CD14-positive monocyte (primary cell): ENCODE results near the gene TBC1D10A. TPM values are rescaled to one million over a fixed set of nuclear protein-coding genes. Genes with fewer than 3 reads are reported as not detected.

Experiments
- DNase-seq, 3 donors: peaks; one replicate each; pipeline ENCODE4 v3.0.0-alpha.2; 2011 to 2022
- H2AFZ ChIP-seq: 2 replicates; pipeline ENCODE4 v1.6.0; 2012; ENCODE audit warnings: mild to moderate bottlenecking, low read depth, low read length, inconsistent platforms; ENCODE audit not compliant: insufficient read depth, poor library complexity, severe bottlenecking
- H3K27ac ChIP-seq, 2 donors: 1 replicate in 1 of 2; 2 replicates in 1 of 2; pipeline ENCODE4 v1.5.1; 2012 to 2013; ENCODE audit warnings: low read length in 2 of 2, control low read depth in 1 of 2, inconsistent platforms in 1 of 2, low read depth in 1 of 2, mild to moderate bottlenecking in 1 of 2
- H3K27me3 ChIP-seq, 2 donors: one replicate each; pipeline versions ENCODE4 v1.6.0 to v1.6.1; 2011 to 2013; ENCODE audit warnings: low read length in 2 of 2; ENCODE audit not compliant: control insufficient read depth in 2 of 2, insufficient read depth in 2 of 2
- H3K36me3 ChIP-seq, 2 donors: replicated peaks in 1 of 2; 1 replicate in 1 of 2; 2 replicates in 1 of 2; pipeline versions ENCODE4 v1.5.1 to v1.6.1; 2012 to 2013; ENCODE audit warnings: low read length in 2 of 2, control low read depth in 1 of 2, inconsistent platforms in 1 of 2, mild to moderate bottlenecking in 1 of 2; ENCODE audit not compliant: insufficient read depth in 2 of 2, control insufficient read depth in 1 of 2
- H3K4me1 ChIP-seq, 2 donors: 1 replicate in 1 of 2; 2 replicates in 1 of 2; pipeline versions ENCODE4 v1.5.1 to v1.6.1; 2012 to 2013; ENCODE audit warnings: low read length in 2 of 2, control low read depth in 1 of 2, inconsistent platforms in 1 of 2, mild to moderate bottlenecking in 1 of 2, moderate library complexity in 1 of 2; ENCODE audit not compliant: insufficient read depth in 2 of 2, control insufficient read depth in 1 of 2
- H3K4me2 ChIP-seq: replicated peaks from 2 replicates; pipeline ENCODE3; 2012; ENCODE audit warnings: low read length, moderate library complexity, mild to moderate bottlenecking; ENCODE audit not compliant: poor library complexity, severe bottlenecking; ENCODE audit errors: extremely low read depth
- H3K4me3 ChIP-seq, 3 experiments: fragments of 200-600 bp in 1 of 3; sonication (generic) in 1 of 3; replicated peaks in 1 of 3; 1 replicate in 2 of 3; 2 replicates in 1 of 3; pipeline ENCODE4 v1.5.1; 2011 to 2013; ENCODE audit warnings: low read length in 3 of 3, mild to moderate bottlenecking in 3 of 3, control low read depth in 2 of 3, low read depth in 2 of 3, inconsistent platforms in 1 of 3, moderate library complexity in 1 of 3
- H3K79me2 ChIP-seq: 2 replicates; pipeline ENCODE4 v1.6.0; 2012; ENCODE audit warnings: mild to moderate bottlenecking, control low read depth, inconsistent platforms, low read length, moderate library complexity; ENCODE audit not compliant: insufficient read depth
- H3K9ac ChIP-seq: 2 replicates; pipeline ENCODE4 v1.6.0; 2017; ENCODE audit warnings: low read length, mild to moderate bottlenecking; ENCODE audit not compliant: insufficient read depth, poor library complexity, severe bottlenecking
- H3K9me3 ChIP-seq, 2 donors: replicated peaks in 1 of 2; 1 replicate in 1 of 2; 2 replicates in 1 of 2; pipeline versions ENCODE4 v1.5.1 to v1.6.1; 2012 to 2013; ENCODE audit warnings: low read length in 2 of 2, control low read depth in 1 of 2; ENCODE audit not compliant: control insufficient read depth in 1 of 2, insufficient read depth in 1 of 2
- H4K20me1 ChIP-seq: 2 replicates; pipeline ENCODE4 v1.6.0; 2012; ENCODE audit warnings: mild to moderate bottlenecking, low read length, control low read depth, moderate library complexity; ENCODE audit not compliant: insufficient read depth
- H3K27ac Mint-ChIP-seq, 7 donors: one replicate each; pipeline ENCODE4 v1.8.0; 2020; ENCODE audit warnings: mild to moderate bottlenecking in 7 of 7, mixed read lengths in 7 of 7, moderate library complexity in 6 of 7, inconsistent platforms in 2 of 7
- H3K27me3 Mint-ChIP-seq, 3 donors: one replicate each; pipeline ENCODE4 v1.8.0; 2021 to 2022; ENCODE audit warnings: low read depth in 3 of 3, mild to moderate bottlenecking in 3 of 3, mixed read lengths in 3 of 3, moderate library complexity in 3 of 3, inconsistent platforms in 1 of 3
- H3K36me3 Mint-ChIP-seq, 2 donors: one replicate each; pipeline ENCODE4 v1.8.0; 2020; ENCODE audit warnings: mixed read lengths in 2 of 2, inconsistent platforms in 1 of 2, mild to moderate bottlenecking in 1 of 2
- H3K4me1 Mint-ChIP-seq: one replicate; pipeline ENCODE4 v1.8.0; 2020; ENCODE audit warnings: mild to moderate bottlenecking, mixed read lengths
- H3K4me3 Mint-ChIP-seq, 2 donors: one replicate each; pipeline ENCODE4 v1.8.0; 2020; ENCODE audit warnings: mild to moderate bottlenecking in 2 of 2, mixed read lengths in 2 of 2, moderate library complexity in 1 of 2
- H3K9me3 Mint-ChIP-seq, 7 donors: one replicate each; pipeline ENCODE4 v1.8.0; 2020 to 2022; ENCODE audit warnings: mixed read lengths in 7 of 7, mild to moderate bottlenecking in 6 of 7, moderate library complexity in 6 of 7, inconsistent platforms in 2 of 7
- WGBS: methylation state at CpG from one replicate; pipeline ENCODE4 v1.1.5; 2013; ENCODE audit warnings: missing lambda C conversion rate; ENCODE audit not compliant: insufficient coverage; 5-methylcytosine and 5-hydroxymethylcytosine counted together
- intact Hi-C, 2 donors: fragments of 100-400 bp; cut with micrococcal nuclease; formaldehyde crosslinking; loops; one replicate each; pipeline versions ENCODE4 v1.15.0 to v1.15.1; 2023
- polyA plus RNA-seq, 3 donors: library from polyadenylated mRNA; depleted of rRNA in 1 of 3; unstranded in 2 of 3; stranded (reverse) in 1 of 3; fragments of 300-500 nt in 2 of 3; fragments of >200 nt in 1 of 3; fragmentation: Illumina TruSeq in 2 of 3; gene quantifications; 1 replicate in 2 of 3; 2 replicates in 1 of 3; pipeline ENCODE4 v1.2.3, GENCODE V29; 2012 to 2021
- TF ChIP-seq, protein P1 (sequence below): fragments of 200-600 bp; IDR thresholded peaks from one replicate; pipeline ENCODE4 v1.8.0; 2022; ENCODE audit warnings: antibody characterized with exemption, mild to moderate bottlenecking

Gene TBC1D10A
- polyA plus RNA-seq, 3 donors = 13.4 to 38.3 (median 21.8) TPM

DNA sequence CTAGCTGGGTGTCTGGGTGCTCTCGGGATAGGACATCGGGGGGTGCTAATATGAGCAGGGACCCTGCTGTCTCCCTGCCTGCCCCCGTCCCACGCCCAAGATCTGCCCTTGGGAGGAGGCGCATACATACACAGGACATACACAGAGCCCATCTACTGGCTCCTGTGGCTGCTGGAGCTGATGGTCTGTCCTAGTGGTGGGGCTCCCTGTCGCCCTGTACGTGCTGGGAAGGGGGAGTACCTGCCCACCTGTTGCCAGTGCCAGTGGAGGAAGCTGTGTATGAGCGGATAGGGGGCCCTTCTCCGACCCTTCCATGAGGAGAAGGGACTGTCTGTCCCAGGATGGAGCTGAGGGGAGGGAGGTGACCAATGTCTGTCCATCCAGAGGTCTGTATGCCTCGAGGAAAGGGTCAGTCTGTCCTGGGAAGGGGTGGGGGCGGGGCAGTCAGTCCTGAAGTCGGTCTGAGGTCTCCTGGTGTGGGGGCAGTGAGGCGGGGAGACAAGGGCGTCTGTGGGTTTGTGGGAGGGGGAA, 952 bp downstream of the TBC1D10A start:
- no peak overlapping the region for H2AFZ ChIP-seq
- H3K27me3 ChIP-seq = no peaks in the 10 kb centered on the region
- H3K4me2 ChIP-seq = peak overlapping the region; percentile 79
- H3K4me1 Mint-ChIP-seq = peaks cover 57% of the 10 kb centered on the region
- peaks cover 25 to 37% of the 10 kb centered on the region in 2 donors for H3K36me3 Mint-ChIP-seq
- H3K36me3 ChIP-seq = peaks cover 7 to 22% of the 10 kb centered on the region in 2 donors
- H3K9me3 ChIP-seq = no peaks in the 10 kb centered on the region
- H3K4me1 ChIP-seq = peaks cover 39 to 58% of the 10 kb centered on the region in 2 donors
- peaks cover 51% of the 10 kb centered on the region for H3K79me2 ChIP-seq
- peaks cover 7% of the 10 kb centered on the region for H4K20me1 ChIP-seq
- peak overlapping the region; percentile 60 to 88 (median 86) for H3K4me3 ChIP-seq
- WGBS = 46% methylated on average over 10 of the region's 14 CpGs
- no peaks in the 10 kb centered on the region for H3K27me3 Mint-ChIP-seq
- H3K27ac Mint-ChIP-seq = peak overlapping the region; percentile 35 to 90 (median 78)
- H3K27ac ChIP-seq = peak overlapping the region in 1 of 2 donors; percentile 64
- TF ChIP-seq, protein P1, sequence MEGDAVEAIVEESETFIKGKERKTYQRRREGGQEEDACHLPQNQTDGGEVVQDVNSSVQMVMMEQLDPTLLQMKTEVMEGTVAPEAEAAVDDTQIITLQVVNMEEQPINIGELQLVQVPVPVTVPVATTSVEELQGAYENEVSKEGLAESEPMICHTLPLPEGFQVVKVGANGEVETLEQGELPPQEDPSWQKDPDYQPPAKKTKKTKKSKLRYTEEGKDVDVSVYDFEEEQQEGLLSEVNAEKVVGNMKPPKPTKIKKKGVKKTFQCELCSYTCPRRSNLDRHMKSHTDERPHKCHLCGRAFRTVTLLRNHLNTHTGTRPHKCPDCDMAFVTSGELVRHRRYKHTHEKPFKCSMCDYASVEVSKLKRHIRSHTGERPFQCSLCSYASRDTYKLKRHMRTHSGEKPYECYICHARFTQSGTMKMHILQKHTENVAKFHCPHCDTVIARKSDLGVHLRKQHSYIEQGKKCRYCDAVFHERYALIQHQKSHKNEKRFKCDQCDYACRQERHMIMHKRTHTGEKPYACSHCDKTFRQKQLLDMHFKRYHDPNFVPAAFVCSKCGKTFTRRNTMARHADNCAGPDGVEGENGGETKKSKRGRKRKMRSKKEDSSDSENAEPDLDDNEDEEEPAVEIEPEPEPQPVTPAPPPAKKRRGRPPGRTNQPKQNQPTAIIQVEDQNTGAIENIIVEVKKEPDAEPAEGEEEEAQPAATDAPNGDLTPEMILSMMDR = no peak
- peak overlapping the region; percentile 70 for H3K9ac ChIP-seq
- H3K9me3 Mint-ChIP-seq = no peaks in the 10 kb centered on the region
- H3K4me3 Mint-ChIP-seq = peak overlapping the region; percentile 88 to 91
- intact Hi-C loops = loop anchor here (2.0 to 5.0 kb wide), 3 partner anchors 15 to 38 kb away; partner anchors contain the start of gene CASTOR1 (in 1 of the 2)
- DNase-seq = no peak

- intact Hi-C loops = loop anchor here (2.0 to 5.0 kb wide), 3 partner anchors 14 to 38 kb away; partner anchors contain the start of gene CASTOR1 (in 1 of the 2)
- peak overlapping the region in 1 of 2 donors; percentile 77 for H3K27ac ChIP-seq
- no peaks in the 10 kb centered on the region for H3K9me3 Mint-ChIP-seq
- no peaks in the 10 kb centered on the region for H3K27me3 Mint-ChIP-seq
- no peaks in the 10 kb centered on the region for H3K9me3 ChIP-seq
- 89% methylated on average over 5 of the region's 5 CpGs for WGBS
- H2AFZ ChIP-seq = no peak overlapping the region
- H3K4me1 ChIP-seq = peaks cover 45 to 64% of the 10 kb centered on the region in 2 donors
- H3K4me3 Mint-ChIP-seq = peak overlapping the region; percentile 88 to 91
- peak overlapping the region; percentile 79 for H3K4me2 ChIP-seq
- TF ChIP-seq, protein P1 = no peak
- no peaks in the 10 kb centered on the region for H3K27me3 ChIP-seq
- peak in 1 of 3 donors; percentile 78 for DNase-seq
- peak overlapping the region; percentile 0 to 90 (median 80) for H3K27ac Mint-ChIP-seq
- H3K36me3 Mint-ChIP-seq = peaks cover 26 to 36% of the 10 kb centered on the region in 2 donors
- peak overlapping the region; percentile 60 to 88 (median 86) for H3K4me3 ChIP-seq
- peaks cover 55% of the 10 kb centered on the region for H3K79me2 ChIP-seq
- H3K9ac ChIP-seq = peak overlapping the region; percentile 70
- H4K20me1 ChIP-seq = peaks cover 10% of the 10 kb centered on the region
- H3K4me1 Mint-ChIP-seq = peaks cover 62% of the 10 kb centered on the region
- H3K36me3 ChIP-seq = peaks cover 6 to 22% of the 10 kb centered on the region in 2 donors
These were observed 1.5 kb downstream of the TBC1D10A start for GRCh38 chr22:30325065-30325720.
